Urothelium cell line (cell line): ENCODE results near the gene UBE2N.
A peak's percentile ranks its signal among the peaks of the same experiment; 100 is the strongest.

Source experiments
- DNase-seq: peaks from one replicate; pipeline ENCODE4 v3.0.0; 2011; ENCODE audit warnings: low spot score, mixed read lengths
- FAIRE-seq: peaks from 2 replicates; lab custom pipeline; 2011; peaks lifted over from hg19 to GRCh38; lab: Jason Lieb, UNC

Gene UBE2N

GRCh38 chr12:93361151-93361919 lies 80.4 kb downstream of the UBE2N start:
- FAIRE-seq (no peak), DNase-seq (peak; percentile 13)

DNA sequence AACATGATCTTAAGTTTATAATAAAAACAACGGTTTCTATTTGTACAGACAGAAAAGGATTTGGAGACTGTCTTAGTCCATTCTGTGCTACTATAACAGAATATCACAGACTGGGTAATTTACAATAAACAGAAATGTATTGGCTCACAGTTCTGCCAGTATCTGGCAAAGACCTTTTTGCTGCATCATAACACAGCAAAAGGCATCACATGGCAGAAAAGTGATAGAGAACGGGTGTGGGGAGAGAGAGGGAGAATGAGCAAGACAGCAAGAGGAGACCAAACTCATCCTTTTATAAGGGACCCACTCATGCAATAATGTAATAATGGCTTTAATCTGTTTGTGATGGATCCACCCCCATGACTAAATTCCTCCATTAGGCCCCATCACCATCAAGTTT lies 81.1 kb downstream of the UBE2N start:
- DNase-seq (no peak), FAIRE-seq (no peak)

GRCh38 chr12:93358821-93359220 lies 82.9 kb downstream of the UBE2N start:
- no peak for FAIRE-seq
- no peak for DNase-seq

GRCh38 chr12:93358058-93358457 lies 83.7 kb downstream of the UBE2N start:
- FAIRE-seq: no peak
- no peak for DNase-seq

DNA sequence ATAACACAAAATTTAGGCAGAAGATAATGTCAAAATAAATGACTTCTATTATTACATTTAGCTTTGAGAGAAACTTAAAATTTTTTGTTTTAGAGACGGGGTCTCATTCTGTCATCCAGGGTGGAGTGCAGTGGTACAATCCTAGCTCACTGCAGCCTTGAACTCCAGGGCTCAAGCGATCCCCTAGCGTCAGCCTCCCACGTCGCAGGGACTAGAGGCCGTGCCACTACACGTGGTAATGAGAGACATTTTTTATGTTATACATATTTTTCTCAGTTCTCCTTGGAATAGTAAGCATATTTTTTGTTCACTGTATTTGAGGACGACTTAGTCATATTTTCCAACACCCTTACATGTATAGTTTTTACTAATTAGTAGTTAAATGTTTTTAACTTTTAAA lies 85.5 kb downstream of the UBE2N start:
- no peak for DNase-seq
- no peak for FAIRE-seq
